ENCODE data around the gene DNAH12. TPM values are rescaled to one million over a fixed set of nuclear protein-coding genes. Genes with fewer than 3 reads are reported as not detected.

Gene DNAH12
- total and polyA plus RNA-seq, 2 donors (not counting 3 experiments of a cell fraction or from before 2014, with no cell fraction given): 0.06 to 0.20 TPM

DNA sequence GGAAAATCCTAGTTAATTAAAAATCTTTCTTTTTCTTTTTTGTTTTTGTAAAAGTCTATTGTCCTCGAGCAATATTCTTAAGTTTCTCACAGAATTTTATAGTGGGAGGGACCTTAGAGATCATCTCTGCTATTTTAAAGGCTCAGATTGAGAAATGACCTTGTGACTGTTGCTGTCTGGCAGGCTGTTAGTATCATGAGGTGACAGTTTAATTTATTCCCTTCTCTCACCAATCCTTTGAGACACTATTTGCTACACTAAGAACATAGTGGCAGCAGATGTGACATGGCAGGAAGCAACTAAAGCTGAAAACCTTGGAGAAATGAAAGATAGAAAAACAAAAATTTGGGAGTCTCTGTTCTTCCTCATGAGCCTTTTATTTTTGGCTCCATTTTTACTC lies 291.7 kb downstream of the DNAH12 start:
- Histone ChIP-seq H3K4me3 (replicated peaks in 1 of 3; ENCODE audit: insufficient read depth in 1 of 3, low read depth in 1 of 3, low read length in 3 of 3) (no peak overlapping the region), H4K20me1 (replicated peaks; ENCODE audit: control insufficient read depth, extremely low read depth, insufficient read depth, low read length) (no peaks in the 10 kb centered on the region), H3K27ac (ENCODE audit: insufficient read depth, low read depth, low read length) (no peak overlapping the region), H3K27me3 (ENCODE audit: control insufficient read depth in 2 of 2, insufficient read depth in 2 of 2, low read length in 2 of 2) (no peaks in the 10 kb centered on the region), H3K9me3 (replicated peaks; ENCODE audit: control insufficient read depth, insufficient read depth, low read length) (no peaks in the 10 kb centered on the region), H3K9ac (replicated peaks; ENCODE audit: extremely low read depth, insufficient read depth, low read length) (no peak overlapping the region), H3K36me3 (ENCODE audit: control insufficient read depth in 2 of 2, extremely low read depth in 1 of 2, insufficient read depth in 2 of 2, low read length in 2 of 2) (peaks cover 0 to 9% of the 10 kb centered on the region in 2 experiments), H3K79me2 (ENCODE audit: control insufficient read depth, insufficient read depth, low read length) (no peaks in the 10 kb centered on the region), H2AFZ (ENCODE audit: low read depth, low read length) (no peak overlapping the region), H3K9me1 (replicated peaks; ENCODE audit: control insufficient read depth, extremely low read depth, insufficient read depth, low read length) (no peaks in the 10 kb centered on the region), H3K4me2 (ENCODE audit: insufficient read depth, low read length) (no peak overlapping the region), H3K4me1 (ENCODE audit: control insufficient read depth, extremely low read depth, insufficient read depth, low read length) (peaks cover 3% of the 10 kb centered on the region)
- BruUV-seq (replicated peaks): no TSS peak
- dilution Hi-C loops (cut with MboI; ENCODE audit: extremely low pct_ligation_motif_present, low sequenced_read_pairs): no loop called here
- FAIRE-seq (no peak), DNase-seq (ENCODE audit: low read depth, low spot score) (no peak)
- intact Hi-C loops (cut with micrococcal nuclease): no loop called here
- ChIA-PET POLR2A (no interaction called here), CTCF (no interaction called here)
- no peak for TF ChIP-seq MYC (IDR thresholded peaks at IDR 0.05; ENCODE audit: low read depth, low read length)
- TF ChIP-seq, protein P1, sequence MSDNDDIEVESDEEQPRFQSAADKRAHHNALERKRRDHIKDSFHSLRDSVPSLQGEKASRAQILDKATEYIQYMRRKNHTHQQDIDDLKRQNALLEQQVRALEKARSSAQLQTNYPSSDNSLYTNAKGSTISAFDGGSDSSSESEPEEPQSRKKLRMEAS (IDR thresholded peaks at IDR 0.05; ENCODE audit: insufficient read depth, insufficient read length): no peak
- TF ChIP-seq FOS (IDR thresholded peaks at IDR 0.05; ENCODE audit: borderline replicate concordance, insufficient read depth, low read length): no peak
- no peak for TF ChIP-seq GATA2 (IDR thresholded peaks at IDR 0.05; ENCODE audit: insufficient read depth, insufficient read length, low read depth, low read length)
- TF ChIP-seq, protein P2, sequence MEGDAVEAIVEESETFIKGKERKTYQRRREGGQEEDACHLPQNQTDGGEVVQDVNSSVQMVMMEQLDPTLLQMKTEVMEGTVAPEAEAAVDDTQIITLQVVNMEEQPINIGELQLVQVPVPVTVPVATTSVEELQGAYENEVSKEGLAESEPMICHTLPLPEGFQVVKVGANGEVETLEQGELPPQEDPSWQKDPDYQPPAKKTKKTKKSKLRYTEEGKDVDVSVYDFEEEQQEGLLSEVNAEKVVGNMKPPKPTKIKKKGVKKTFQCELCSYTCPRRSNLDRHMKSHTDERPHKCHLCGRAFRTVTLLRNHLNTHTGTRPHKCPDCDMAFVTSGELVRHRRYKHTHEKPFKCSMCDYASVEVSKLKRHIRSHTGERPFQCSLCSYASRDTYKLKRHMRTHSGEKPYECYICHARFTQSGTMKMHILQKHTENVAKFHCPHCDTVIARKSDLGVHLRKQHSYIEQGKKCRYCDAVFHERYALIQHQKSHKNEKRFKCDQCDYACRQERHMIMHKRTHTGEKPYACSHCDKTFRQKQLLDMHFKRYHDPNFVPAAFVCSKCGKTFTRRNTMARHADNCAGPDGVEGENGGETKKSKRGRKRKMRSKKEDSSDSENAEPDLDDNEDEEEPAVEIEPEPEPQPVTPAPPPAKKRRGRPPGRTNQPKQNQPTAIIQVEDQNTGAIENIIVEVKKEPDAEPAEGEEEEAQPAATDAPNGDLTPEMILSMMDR (IDR thresholded peaks at IDR 0.05; ENCODE audit: extremely low read depth in 1 of 2, insufficient read depth in 1 of 2, low read depth in 1 of 2, low read length in 2 of 2): no peak

DNA sequence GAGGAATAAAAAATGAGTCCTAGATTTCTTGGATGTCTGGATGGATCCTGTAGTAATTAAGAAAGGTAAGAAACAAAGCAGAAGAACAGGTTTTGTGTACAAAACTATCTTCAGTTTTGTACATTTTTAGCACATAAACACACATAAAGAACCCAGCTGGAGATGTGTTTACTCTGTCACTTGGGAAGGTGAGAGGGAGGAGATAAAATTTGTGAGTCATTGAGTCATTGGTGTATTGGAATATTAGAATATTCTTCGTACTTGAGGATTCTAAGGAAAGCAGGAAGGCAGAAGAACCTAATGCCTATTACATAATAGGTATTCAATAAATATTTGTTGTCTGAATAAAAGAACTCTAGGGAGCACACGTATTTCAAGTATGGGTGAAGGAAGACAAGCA lies 299.2 kb downstream of the DNAH12 start:
- H3K36me3 ChIP-seq (ENCODE audit: control insufficient read depth in 2 of 2, extremely low read depth in 1 of 2, insufficient read depth in 2 of 2, low read length in 2 of 2): peaks cover 7 to 11% of the 10 kb centered on the region in 2 experiments
- no peak for TF ChIP-seq POLR2A (IDR thresholded peaks at IDR 0.05; ENCODE audit: low read depth, low read length)
- TF ChIP-seq, protein P1 (IDR thresholded peaks at IDR 0.05; ENCODE audit: insufficient read depth, insufficient read length): no peak
- TF ChIP-seq EZH2 (IDR thresholded peaks at IDR 0.05; ENCODE audit: borderline replicate concordance, low read depth, low read length, severe bottlenecking): no peak
- TF ChIP-seq GATA2 (IDR thresholded peaks at IDR 0.05; ENCODE audit: insufficient read depth, insufficient read length, low read depth, low read length): no peak
- no peak for TF ChIP-seq JUN (IDR thresholded peaks at IDR 0.05; ENCODE audit: borderline replicate concordance, insufficient read depth, insufficient read length, low read depth)
- TF ChIP-seq MYC (IDR thresholded peaks at IDR 0.05; ENCODE audit: low read depth, low read length): no peak
- TF ChIP-seq, protein P2 (IDR thresholded peaks at IDR 0.05; ENCODE audit: extremely low read depth in 1 of 2, insufficient read depth in 1 of 2, low read depth in 1 of 2, low read length in 2 of 2): no peak
- no peak for TF ChIP-seq POLR2AphosphoS5 (IDR thresholded peaks at IDR 0.05; ENCODE audit: insufficient read depth, low read depth, low read length)
- no peak for TF ChIP-seq FOS (IDR thresholded peaks at IDR 0.05; ENCODE audit: borderline replicate concordance, insufficient read depth, low read length)
- H3K4me1 ChIP-seq (ENCODE audit: control insufficient read depth, extremely low read depth, insufficient read depth, low read length): no peaks in the 10 kb centered on the region
- intact Hi-C loops (cut with micrococcal nuclease): no loop called here
- no TSS peak for BruUV-seq (replicated peaks)
- CTCF ChIA-PET: interaction anchor here (1.0 to 2.0 kb wide), 2 partner anchors 10 to 65 kb away, joined by 3 to 5 read pairs; no protein-coding TSS in a partner anchor
- H4K20me1 ChIP-seq (replicated peaks; ENCODE audit: control insufficient read depth, extremely low read depth, insufficient read depth, low read length): no peaks in the 10 kb centered on the region
- no peak overlapping the region for H3K9ac ChIP-seq (replicated peaks; ENCODE audit: extremely low read depth, insufficient read depth, low read length)
- H3K9me1 ChIP-seq (replicated peaks; ENCODE audit: control insufficient read depth, extremely low read depth, insufficient read depth, low read length): no peaks in the 10 kb centered on the region
- no peaks in the 10 kb centered on the region for H3K27me3 ChIP-seq (ENCODE audit: control insufficient read depth in 2 of 2, insufficient read depth in 2 of 2, low read length in 2 of 2)
- H3K79me2 ChIP-seq (ENCODE audit: control insufficient read depth, insufficient read depth, low read length): no peaks in the 10 kb centered on the region
- H3K4me2 ChIP-seq (ENCODE audit: insufficient read depth, low read length): no peak overlapping the region
- H3K27ac ChIP-seq (ENCODE audit: insufficient read depth, low read depth, low read length): no peak overlapping the region
- FAIRE-seq (no peak), DNase-seq (ENCODE audit: low read depth, low spot score) (no peak)
- H2AFZ ChIP-seq (ENCODE audit: low read depth, low read length): no peak overlapping the region
- dilution Hi-C loops (cut with MboI; ENCODE audit: extremely low pct_ligation_motif_present, low sequenced_read_pairs): no loop called here
- POLR2A ChIA-PET: no interaction called here
- no peaks in the 10 kb centered on the region for H3K9me3 ChIP-seq (replicated peaks; ENCODE audit: control insufficient read depth, insufficient read depth, low read length)
- H3K4me3 ChIP-seq (replicated peaks in 1 of 3; ENCODE audit: insufficient read depth in 1 of 3, low read depth in 1 of 3, low read length in 3 of 3): no peak overlapping the region
